ENCODE results near the gene COMMD2. TPM values are rescaled to one million over a fixed set of nuclear protein-coding genes. Genes with fewer than 3 reads are reported as not detected.

The COMMD2 gene
- total and polyA plus RNA-seq, 2 of the 4 experiments (the other 2 are of a cell fraction): 23.6 to 46.1 TPM

- Histone ChIP-seq H2AK5ac (ENCODE audit: low read depth, low read length) (no peak overlapping the region), H2AFZ (replicated peaks; ENCODE audit: low read length, poor library complexity) (no peak overlapping the region), H2BK15ac (ENCODE audit: low read depth, low read length) (no peak overlapping the region), H3K27me3 (ENCODE audit: control insufficient read depth, insufficient read depth, low read length) (no peaks in the 10 kb centered on the region), H3K18ac (ENCODE audit: low read depth, low read length) (no peak overlapping the region), H3K27ac (ENCODE audit: insufficient read depth, low read length) (no peak overlapping the region; the same call in 1 of the 2 replicates), H3K9me1 (ENCODE audit: insufficient read depth, low read length) (peaks cover 10% of the 10 kb centered on the region), H3K4me3 (ENCODE audit: insufficient read depth, low read depth, low read length) (no peak overlapping the region), H3K4me1 (ENCODE audit: control insufficient read depth, insufficient read depth, low read length) (peaks cover 4% of the 10 kb centered on the region), H3K36me3 (ENCODE audit: control insufficient read depth, insufficient read depth, low read length) (no peaks in the 10 kb centered on the region), H3K4ac (ENCODE audit: low read depth, low read length) (no peak overlapping the region), H2BK120ac (ENCODE audit: low read depth, low read length) (no peak overlapping the region), H2BK5ac (ENCODE audit: low read depth, low read length, poor library complexity, severe bottlenecking) (peak overlapping the region; percentile 96), H3K56ac (ENCODE audit: extremely low read depth, insufficient read depth, low read length) (no peak overlapping the region), H4K91ac (ENCODE audit: insufficient read depth, low read depth, low read length) (no peak overlapping the region), H3K9me3 (ENCODE audit: control insufficient read depth, insufficient read depth, low read length) (no peaks in the 10 kb centered on the region), H4K20me1 (ENCODE audit: insufficient read depth, low read length) (no peaks in the 10 kb centered on the region), H3K23ac (ENCODE audit: low read depth, low read length) (no peak overlapping the region), H3K4me2 (ENCODE audit: low read depth, low read length) (peak overlapping the region; percentile 20; the same call in 1 of the 2 replicates), H4K8ac (ENCODE audit: low read depth in 2 of 2, low read length in 2 of 2) (peak overlapping the region in 1 of 2 experiments; percentile 93; a peak in 1 of 4 replicates), H3K9ac (ENCODE audit: low read depth, low read length) (no peak overlapping the region), H4K5ac (ENCODE audit: low read depth, low read length) (no peak overlapping the region), H3K14ac (replicated peaks; ENCODE audit: low read depth, low read length) (no peak overlapping the region), H3K79me1 (ENCODE audit: low read depth in 1 of 2, low read length in 2 of 2) (peaks cover 0 to 3% of the 10 kb centered on the region in 2 experiments; a peak in 1 of 4 replicates), H2BK20ac (ENCODE audit: low read depth, low read length) (no peak overlapping the region), H2AK9ac (replicated peaks; ENCODE audit: low read depth, low read length, poor library complexity) (no peak overlapping the region)
- TF ChIP-seq BHLHE40 (IDR thresholded peaks at IDR 0.05; ENCODE audit: low read depth, low read length): no peak
- TF ChIP-seq SMC3 (IDR thresholded peaks at IDR 0.05; ENCODE audit: low read depth, low read length): no peak
- no peak for TF ChIP-seq USF2 (IDR thresholded peaks at IDR 0.05; ENCODE audit: low read depth, low read length)
- no peak for TF ChIP-seq CTCF (conservative IDR thresholded peaks at IDR 0.05; ENCODE audit: low read depth, low read length)
- TF ChIP-seq NFE2L2 (IDR thresholded peaks at IDR 0.05; ENCODE audit: low read depth, low read length): no peak
- TF ChIP-seq RCOR1 (IDR thresholded peaks at IDR 0.05; ENCODE audit: insufficient replicate concordance, low read length): no peak
- TF ChIP-seq CEBPB (IDR thresholded peaks at IDR 0.05; ENCODE audit: low read depth, low read length): no peak
- POLR2A ChIA-PET (ENCODE audit: unreplicated experiment): interaction anchor here (0.5 kb wide), 1 partner anchor 511 kb away, joined by 7 read pairs; no protein-coding TSS in a partner anchor
- no TSS peak for BruUV-seq (replicated peaks)
- intact Hi-C loops (cut with micrococcal nuclease): no loop called here
- DNase-seq: peak; percentile 87
- peak; percentile 93 for ATAC-seq (ENCODE audit: low read depth)
- CTCF ChIA-PET: interaction anchor here (0.6 to 1.0 kb wide), 3 partner anchors 12 to 27 kb away, joined by 3 to 4 read pairs (median 3); no protein-coding TSS in a partner anchor
- dilution Hi-C loops (cut with HindIII; ENCODE audit: low sequenced_read_pairs, unreplicated experiment): no loop called here
- in situ Hi-C loops (cut with MboI; ENCODE audit: low sequenced_read_pairs): no loop called here
These were observed 31.3 kb upstream of the COMMD2 start for GRCh38 chr3:149783576-149783975.

All from IMR-90 (cell line).